Measurements from ENCODE around the gene TARS3.

DNA sequence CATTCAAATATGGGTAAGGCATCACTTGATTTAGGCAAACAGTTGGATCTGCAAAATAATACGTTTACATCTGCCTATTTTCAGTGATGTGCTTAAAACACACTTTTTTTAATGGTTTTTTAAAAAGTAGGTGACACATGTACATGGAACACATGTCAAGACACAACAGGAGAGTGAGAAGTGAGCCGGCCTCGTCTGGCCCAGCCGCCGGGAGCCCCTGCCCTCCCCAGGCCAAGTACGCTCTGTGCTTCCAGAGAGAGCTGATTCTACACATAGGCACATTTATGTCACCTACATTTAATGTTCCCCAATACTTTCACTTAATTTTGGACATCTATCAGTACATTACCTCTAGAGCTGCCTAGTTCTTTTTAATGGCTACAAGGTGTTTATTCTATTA, 75.9 kb downstream of the TARS3 start:
- TF ChIP-seq, protein P1, sequence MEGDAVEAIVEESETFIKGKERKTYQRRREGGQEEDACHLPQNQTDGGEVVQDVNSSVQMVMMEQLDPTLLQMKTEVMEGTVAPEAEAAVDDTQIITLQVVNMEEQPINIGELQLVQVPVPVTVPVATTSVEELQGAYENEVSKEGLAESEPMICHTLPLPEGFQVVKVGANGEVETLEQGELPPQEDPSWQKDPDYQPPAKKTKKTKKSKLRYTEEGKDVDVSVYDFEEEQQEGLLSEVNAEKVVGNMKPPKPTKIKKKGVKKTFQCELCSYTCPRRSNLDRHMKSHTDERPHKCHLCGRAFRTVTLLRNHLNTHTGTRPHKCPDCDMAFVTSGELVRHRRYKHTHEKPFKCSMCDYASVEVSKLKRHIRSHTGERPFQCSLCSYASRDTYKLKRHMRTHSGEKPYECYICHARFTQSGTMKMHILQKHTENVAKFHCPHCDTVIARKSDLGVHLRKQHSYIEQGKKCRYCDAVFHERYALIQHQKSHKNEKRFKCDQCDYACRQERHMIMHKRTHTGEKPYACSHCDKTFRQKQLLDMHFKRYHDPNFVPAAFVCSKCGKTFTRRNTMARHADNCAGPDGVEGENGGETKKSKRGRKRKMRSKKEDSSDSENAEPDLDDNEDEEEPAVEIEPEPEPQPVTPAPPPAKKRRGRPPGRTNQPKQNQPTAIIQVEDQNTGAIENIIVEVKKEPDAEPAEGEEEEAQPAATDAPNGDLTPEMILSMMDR (IDR thresholded peaks at IDR 0.05) = no peak
- no peak for TF ChIP-seq POLR2A (IDR thresholded peaks at IDR 0.05)

All from right lobe of liver (tissue), 4 donors.